ENCODE results near the gene MAIP1. TPM values are rescaled to one million over a fixed set of nuclear protein-coding genes. Genes with fewer than 3 reads are reported as not detected.

The MAIP1 gene
- total RNA-seq, 1 donor from 2014 or later = 18.0 TPM

DNA sequence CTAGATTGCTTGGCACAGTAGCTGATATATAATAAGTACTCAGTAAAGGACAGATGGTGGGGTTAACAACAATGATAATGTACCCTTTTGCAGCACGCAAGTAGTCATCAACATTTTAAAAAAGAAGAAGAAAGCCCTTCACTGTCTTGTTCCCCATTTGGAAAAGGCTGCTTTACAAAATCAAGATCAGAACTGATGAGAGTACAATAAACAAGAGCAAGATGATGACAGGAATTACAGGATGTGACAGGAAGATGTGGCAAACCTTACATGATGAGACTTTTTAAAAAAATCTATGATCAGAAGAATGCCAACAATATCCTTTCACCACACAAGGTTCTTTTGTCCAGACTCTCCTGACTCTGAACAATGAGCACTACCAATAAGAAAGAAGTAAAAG lies 9.2 kb upstream of the MAIP1 start:
- H3K27ac Mint-ChIP-seq (ENCODE audit: unreplicated experiment) = no peak overlapping the region

DNA sequence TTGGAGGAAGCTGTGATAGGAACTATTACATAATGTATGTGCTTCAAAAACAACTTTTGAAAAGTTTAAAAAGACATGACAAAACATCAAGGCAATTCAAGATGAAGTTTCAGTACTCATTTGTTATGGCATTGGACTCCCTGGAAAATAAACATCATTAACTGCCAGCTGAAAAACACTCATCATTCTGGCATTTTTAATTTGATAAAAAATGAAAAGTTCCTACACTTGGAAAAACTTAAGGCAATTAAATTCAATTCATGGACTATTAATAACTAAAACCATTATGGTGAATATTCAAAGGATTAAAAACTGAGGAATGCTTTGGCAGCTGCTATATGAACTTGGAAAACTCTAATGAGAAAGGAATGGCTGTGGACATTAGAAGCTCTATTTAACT lies 8.5 kb upstream of the MAIP1 start:
- no peaks in the 10 kb centered on the region for H3K9me3 Mint-ChIP-seq (ENCODE audit: unreplicated experiment)
- H3K27ac Mint-ChIP-seq (ENCODE audit: unreplicated experiment) = no peak overlapping the region
- no peak for DNase-seq (ENCODE audit: low spot score)
- no peaks in the 10 kb centered on the region for H3K27me3 Mint-ChIP-seq (ENCODE audit: unreplicated experiment)
- TF ChIP-seq, protein P1, sequence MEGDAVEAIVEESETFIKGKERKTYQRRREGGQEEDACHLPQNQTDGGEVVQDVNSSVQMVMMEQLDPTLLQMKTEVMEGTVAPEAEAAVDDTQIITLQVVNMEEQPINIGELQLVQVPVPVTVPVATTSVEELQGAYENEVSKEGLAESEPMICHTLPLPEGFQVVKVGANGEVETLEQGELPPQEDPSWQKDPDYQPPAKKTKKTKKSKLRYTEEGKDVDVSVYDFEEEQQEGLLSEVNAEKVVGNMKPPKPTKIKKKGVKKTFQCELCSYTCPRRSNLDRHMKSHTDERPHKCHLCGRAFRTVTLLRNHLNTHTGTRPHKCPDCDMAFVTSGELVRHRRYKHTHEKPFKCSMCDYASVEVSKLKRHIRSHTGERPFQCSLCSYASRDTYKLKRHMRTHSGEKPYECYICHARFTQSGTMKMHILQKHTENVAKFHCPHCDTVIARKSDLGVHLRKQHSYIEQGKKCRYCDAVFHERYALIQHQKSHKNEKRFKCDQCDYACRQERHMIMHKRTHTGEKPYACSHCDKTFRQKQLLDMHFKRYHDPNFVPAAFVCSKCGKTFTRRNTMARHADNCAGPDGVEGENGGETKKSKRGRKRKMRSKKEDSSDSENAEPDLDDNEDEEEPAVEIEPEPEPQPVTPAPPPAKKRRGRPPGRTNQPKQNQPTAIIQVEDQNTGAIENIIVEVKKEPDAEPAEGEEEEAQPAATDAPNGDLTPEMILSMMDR (IDR thresholded peaks at IDR 0.05; ENCODE audit: unreplicated experiment) = no peak
- H3K4me3 Mint-ChIP-seq (ENCODE audit: unreplicated experiment) = no peak overlapping the region
- H3K4me1 Mint-ChIP-seq (ENCODE audit: unreplicated experiment) = no peaks in the 10 kb centered on the region
- H3K36me3 Mint-ChIP-seq (ENCODE audit: low read depth, unreplicated experiment) = peaks cover 9% of the 10 kb centered on the region

More for the DNA sequence above, 9.2 kb upstream of the MAIP1 start:
- Mint-ChIP-seq H3K27me3 (ENCODE audit: unreplicated experiment) (no peaks in the 10 kb centered on the region), H3K36me3 (ENCODE audit: low read depth, unreplicated experiment) (peaks cover 9% of the 10 kb centered on the region), H3K4me3 (ENCODE audit: unreplicated experiment) (no peak overlapping the region), H3K4me1 (ENCODE audit: unreplicated experiment) (no peaks in the 10 kb centered on the region), H3K9me3 (ENCODE audit: unreplicated experiment) (no peaks in the 10 kb centered on the region)
- no peak for DNase-seq (ENCODE audit: low spot score)
- TF ChIP-seq, protein P1 (IDR thresholded peaks at IDR 0.05; ENCODE audit: unreplicated experiment) = no peak

DNA sequence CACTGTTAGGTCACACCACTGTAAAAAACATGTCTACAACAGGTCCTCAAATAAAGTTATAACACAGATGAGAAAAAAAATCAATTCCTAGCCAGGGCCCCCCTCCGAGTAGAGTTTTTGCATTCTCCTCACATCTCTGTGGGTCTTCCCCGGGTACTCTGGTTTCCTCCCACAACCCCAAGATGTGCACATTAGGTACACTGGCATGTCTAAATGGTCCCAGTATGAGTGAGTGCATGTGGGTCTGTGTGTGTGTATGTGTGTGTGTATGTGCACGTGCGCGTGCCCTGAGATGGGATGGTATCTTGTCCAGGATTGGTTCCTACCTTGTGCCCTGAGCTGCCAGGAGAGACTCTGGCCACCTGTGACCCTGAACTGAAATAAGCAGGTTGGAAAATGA lies 5.0 kb upstream of the MAIP1 start:
- no peak overlapping the region for H3K4me3 Mint-ChIP-seq (ENCODE audit: unreplicated experiment)
- DNase-seq (ENCODE audit: low spot score) = no peak
- H3K36me3 Mint-ChIP-seq (ENCODE audit: low read depth, unreplicated experiment) = no peaks in the 10 kb centered on the region
- peaks cover 4% of the 10 kb centered on the region for H3K4me1 Mint-ChIP-seq (ENCODE audit: unreplicated experiment)
- no peak overlapping the region for H3K27ac Mint-ChIP-seq (ENCODE audit: unreplicated experiment)
- H3K27me3 Mint-ChIP-seq (ENCODE audit: unreplicated experiment) = peaks cover 4% of the 10 kb centered on the region
- TF ChIP-seq, protein P1 (IDR thresholded peaks at IDR 0.05; ENCODE audit: unreplicated experiment) = no peak
- no peaks in the 10 kb centered on the region for H3K9me3 Mint-ChIP-seq (ENCODE audit: unreplicated experiment)

DNA sequence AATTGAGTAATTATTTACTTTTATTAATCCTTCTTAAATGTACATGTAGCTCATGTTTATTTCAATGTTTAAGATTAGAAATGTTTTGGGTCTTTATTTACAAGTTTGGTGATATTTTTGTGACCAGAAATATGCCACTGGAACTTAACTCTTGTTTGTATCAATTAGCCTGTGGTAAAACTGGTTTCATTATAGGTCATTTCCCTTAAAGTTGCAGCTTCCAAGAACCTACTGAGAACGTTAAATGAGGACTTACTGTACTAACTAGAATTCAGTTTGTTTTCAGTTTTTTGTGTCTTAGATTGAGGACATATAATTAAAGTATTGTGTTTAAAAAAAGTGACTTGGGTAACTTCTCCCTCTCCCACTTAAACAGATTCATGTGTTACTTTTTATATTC lies 4.4 kb upstream of the MAIP1 start:
- TF ChIP-seq, protein P1 (IDR thresholded peaks at IDR 0.05; ENCODE audit: unreplicated experiment) = no peak

DNA sequence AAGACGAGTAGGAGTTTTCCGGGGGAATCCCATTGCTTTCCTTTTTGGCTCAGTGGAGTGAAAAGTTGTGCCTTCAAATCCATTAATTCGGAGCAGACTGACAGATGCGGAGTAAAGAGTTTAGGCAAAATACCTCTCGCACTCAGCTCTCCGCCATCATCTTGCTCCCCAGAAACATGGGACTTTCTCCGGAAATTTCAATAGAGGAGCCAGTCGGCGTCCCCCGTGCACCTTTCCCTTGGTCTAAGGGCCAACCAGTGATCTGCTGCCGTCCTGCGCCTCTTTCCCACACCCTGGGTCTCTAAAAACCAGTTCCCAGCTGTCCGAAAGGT lies 409 bp upstream of the MAIP1 start:
- Mint-ChIP-seq H3K27me3 (ENCODE audit: unreplicated experiment) (peaks cover 4% of the 10 kb centered on the region), H3K9me3 (ENCODE audit: unreplicated experiment) (no peaks in the 10 kb centered on the region), H3K36me3 (ENCODE audit: low read depth, unreplicated experiment) (peaks cover 5% of the 10 kb centered on the region), H3K4me1 (ENCODE audit: unreplicated experiment) (peaks cover 23% of the 10 kb centered on the region), H3K27ac (ENCODE audit: unreplicated experiment) (peak overlapping the region; percentile 93), H3K4me3 (ENCODE audit: unreplicated experiment) (peak overlapping the region; percentile 97)
- DNase-seq (ENCODE audit: low spot score) = no peak
- TF ChIP-seq, protein P1 (IDR thresholded peaks at IDR 0.05; ENCODE audit: unreplicated experiment) = no peak

More for the DNA sequence above, 4.4 kb upstream of the MAIP1 start:
- H3K4me3 Mint-ChIP-seq (ENCODE audit: unreplicated experiment) = no peak overlapping the region
- no peak overlapping the region for H3K27ac Mint-ChIP-seq (ENCODE audit: unreplicated experiment)
- peaks cover 4% of the 10 kb centered on the region for H3K27me3 Mint-ChIP-seq (ENCODE audit: unreplicated experiment)
- no peak for DNase-seq (ENCODE audit: low spot score)
- no peaks in the 10 kb centered on the region for H3K9me3 Mint-ChIP-seq (ENCODE audit: unreplicated experiment)
- peaks cover 6% of the 10 kb centered on the region for H3K4me1 Mint-ChIP-seq (ENCODE audit: unreplicated experiment)
- H3K36me3 Mint-ChIP-seq (ENCODE audit: low read depth, unreplicated experiment) = peaks cover under 1% of the 10 kb centered on the region
